Ecto neural progenitor cell (in vitro differentiated cells): ENCODE measurements around the gene TLE7.

Experiments
- DNase-seq: peaks from one replicate; pipeline ENCODE4 v3.0.0-alpha.2; 2018; ENCODE audit warnings: low spot score

Gene TLE7

GRCh38 chr16:71412270-71413160 lies 29.3 kb downstream of the TLE7 start:
- peak; percentile 84 for DNase-seq

- DNase-seq = no peak
Measured at GRCh38 chr16:71410146-71410545, 31.7 kb downstream of the TLE7 start.

- DNase-seq = no peak
Measured at GRCh38 chr16:71409011-71409775, 32.7 kb downstream of the TLE7 start.

GRCh38 chr16:71408536-71408935 lies 33.3 kb downstream of the TLE7 start:
- DNase-seq = no peak

GRCh38 chr16:71407731-71408130 lies 34.1 kb downstream of the TLE7 start:
- no peak for DNase-seq

- no peak for DNase-seq
Measured at GRCh38 chr16:71406724-71407123, 35.1 kb downstream of the TLE7 start.

GRCh38 chr16:71406316-71406715 lies 35.5 kb downstream of the TLE7 start:
- DNase-seq = no peak

- DNase-seq = no peak
Measured at GRCh38 chr16:71404364-71404763, 37.5 kb downstream of the TLE7 start.

- DNase-seq = no peak
Measured at GRCh38 chr16:71402674-71403073, 39.2 kb downstream of the TLE7 start.

GRCh38 chr16:71402007-71402406 lies 39.8 kb downstream of the TLE7 start:
- DNase-seq = no peak

- DNase-seq = no peak
Measured at GRCh38 chr16:71399801-71400563, 41.9 kb downstream of the TLE7 start.

GRCh38 chr16:71396594-71396993 lies 45.3 kb downstream of the TLE7 start:
- DNase-seq = no peak

- no peak for DNase-seq
Measured at GRCh38 chr16:71389330-71389729, 52.5 kb downstream of the TLE7 start.

GRCh38 chr16:71387045-71387871 lies 54.6 kb downstream of the TLE7 start:
- DNase-seq = no peak

- no peak for DNase-seq
Measured at GRCh38 chr16:71384073-71384724, 57.7 kb downstream of the TLE7 start.

GRCh38 chr16:71383054-71383773 lies 58.6 kb downstream of the TLE7 start:
- DNase-seq = no peak

GRCh38 chr16:71380831-71381230 lies 61.0 kb downstream of the TLE7 start:
- no peak for DNase-seq
